Stimulated activated CD4-positive, alpha-beta T cell treated with anti-CD3 and anti-CD28 coated beads, Interleukin-1b, Interleukin-23, amount 100 ng/mL, for 48 hours (primary cell): Measurements from ENCODE around the gene PKM.

ENCODE experiments used
- DNase-seq: peaks from one replicate; pipeline ENCODE4 v3.0.0-alpha.2; 2020

The PKM gene

DNA sequence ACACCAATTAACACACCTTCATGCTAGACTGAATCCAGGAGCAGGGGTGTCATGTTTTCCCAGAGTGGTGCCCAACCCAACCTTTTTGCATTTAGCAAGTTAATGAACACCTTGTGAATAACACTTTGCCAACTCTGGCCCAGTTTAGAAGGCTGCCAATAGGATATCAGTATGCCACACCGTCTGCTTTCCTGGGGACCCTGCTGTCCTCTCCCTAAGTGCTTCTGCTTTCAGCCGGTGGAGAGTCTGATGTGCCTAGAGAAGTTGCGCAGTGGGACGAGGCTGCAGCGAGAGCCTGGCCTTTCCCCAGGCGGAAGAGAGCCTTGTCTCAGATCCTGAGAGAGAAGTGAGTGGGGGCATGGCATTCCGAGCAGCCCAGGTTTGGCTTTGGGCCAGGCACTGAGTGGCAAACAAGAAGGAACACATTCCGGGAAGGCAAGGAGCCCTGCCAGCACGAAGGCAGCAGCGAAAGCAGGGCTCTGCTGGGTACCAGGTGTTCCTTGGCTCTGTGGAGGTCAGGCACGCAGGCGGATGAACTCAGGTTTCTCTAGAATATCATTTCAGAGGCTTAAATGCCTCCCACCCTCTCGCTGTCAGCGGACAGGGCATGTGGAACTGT lies 75.9 kb downstream of the PKM start:
- no peak for DNase-seq

DNA sequence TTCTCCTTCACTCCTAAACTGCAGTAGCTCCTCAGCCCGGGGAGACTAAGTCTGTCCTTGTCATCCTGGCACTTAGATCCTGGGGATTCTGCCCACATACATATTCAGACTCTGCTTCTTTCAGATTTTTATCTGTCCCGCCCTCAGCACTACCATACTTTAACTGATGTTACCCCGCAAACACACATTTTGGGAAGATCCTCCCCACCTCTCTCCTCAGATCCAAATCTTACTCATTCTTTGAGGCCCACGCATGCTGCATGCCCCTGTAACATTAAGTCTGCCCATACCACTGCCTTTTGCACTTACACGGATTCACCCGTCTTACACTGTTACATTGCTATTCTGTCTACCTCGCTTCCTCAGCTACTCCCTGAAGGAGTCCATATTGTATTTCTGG lies 76.7 kb downstream of the PKM start:
- no peak for DNase-seq

DNA sequence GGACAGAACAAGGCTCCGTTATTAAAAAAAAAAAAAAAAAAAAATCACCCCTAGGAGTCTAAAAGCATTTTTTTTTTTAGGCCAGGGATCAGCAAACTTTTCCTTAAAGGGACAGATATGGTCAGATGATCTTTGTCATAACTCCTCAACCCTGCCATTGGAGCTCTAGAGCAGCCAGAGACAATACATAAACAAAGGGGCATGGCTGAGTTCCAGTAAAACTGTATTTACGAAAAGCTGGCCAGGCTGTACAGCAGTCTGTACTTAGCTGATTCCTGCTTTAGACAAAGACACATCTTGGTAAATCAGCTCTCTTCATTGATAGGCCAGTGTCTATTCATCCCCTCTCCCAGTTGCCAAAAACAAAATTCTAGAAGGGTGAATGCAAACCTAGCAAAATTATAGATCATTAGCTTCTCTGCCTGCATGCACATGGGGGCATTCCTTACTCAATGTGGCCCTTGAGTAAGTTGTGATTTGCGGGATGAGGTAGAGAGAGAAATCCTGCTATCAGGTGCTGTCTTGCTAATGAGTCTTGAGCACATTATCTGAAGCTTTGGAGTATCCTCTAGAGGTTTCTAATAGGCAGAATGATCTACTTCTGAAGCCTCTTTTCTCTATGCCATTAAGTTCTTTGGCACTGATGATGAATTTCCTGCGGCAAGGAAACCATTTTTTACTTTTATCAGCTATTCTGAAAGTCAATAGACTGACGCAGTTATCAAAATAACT lies 77.6 kb downstream of the PKM start:
- no peak for DNase-seq
